Neuronal stem cell (in vitro differentiated cells): Measurements from ENCODE around the gene CYP27B1.

Experiments used
- DNase-seq: peaks from one replicate; pipeline ENCODE4 v3.0.0-alpha.2; 2013; ENCODE audit warnings: low spot score
- H2AFZ ChIP-seq: one replicate; pipeline ENCODE4 v1.6.1; 2013; ENCODE audit warnings: mild to moderate bottlenecking, low read length, inconsistent platforms
- H2AK5ac ChIP-seq: 2 replicates; pipeline ENCODE4 v1.6.1; 2013; ENCODE audit warnings: low read depth, mild to moderate bottlenecking, inconsistent platforms, low read length, moderate library complexity, mixed read lengths
- H2BK120ac ChIP-seq: 2 replicates; pipeline ENCODE4 v1.6.1; 2013; ENCODE audit warnings: low read depth, mild to moderate bottlenecking, inconsistent platforms, low read length, moderate library complexity, mixed read lengths
- H2BK12ac ChIP-seq: one replicate; pipeline ENCODE4 v1.6.1; 2013; ENCODE audit warnings: low read length, inconsistent platforms
- H2BK15ac ChIP-seq: 2 replicates; pipeline ENCODE4 v1.6.1; 2013; ENCODE audit warnings: mild to moderate bottlenecking, low read length, inconsistent platforms, mixed read lengths
- H2BK5ac ChIP-seq: one replicate; pipeline ENCODE4 v1.6.1; 2013; ENCODE audit warnings: inconsistent platforms, mild to moderate bottlenecking, low read length, moderate library complexity
- H3K14ac ChIP-seq: one replicate; pipeline ENCODE4 v1.6.1; 2013; ENCODE audit warnings: low read length, inconsistent platforms
- H3K18ac ChIP-seq: 2 replicates; pipeline ENCODE4 v1.6.1; 2013; ENCODE audit warnings: low read length, inconsistent platforms
- H3K23ac ChIP-seq: 2 replicates; pipeline ENCODE4 v1.6.1; 2013; ENCODE audit warnings: low read depth, mild to moderate bottlenecking, mixed read lengths, low read length, inconsistent platforms; ENCODE audit not compliant: poor library complexity
- H3K27ac ChIP-seq: replicated peaks from 3 replicates; pipeline ENCODE4 v1.5.1; 2013; ENCODE audit warnings: low read length, inconsistent platforms
- H3K27me3 ChIP-seq, 3 experiments: 2 replicates each; pipeline ENCODE4 v1.6.1; 2013; ENCODE audit warnings: low read length in 3 of 3, mild to moderate bottlenecking in 2 of 3, inconsistent platforms in 1 of 3, low read depth in 1 of 3, mixed read lengths in 1 of 3, moderate library complexity in 1 of 3; ENCODE audit not compliant: control insufficient read depth in 3 of 3, insufficient read depth in 3 of 3
- H3K36me3 ChIP-seq, 2 donors: replicated peaks in 1 of 2; 2 replicates each; pipeline ENCODE4 v1.6.1; 2013; ENCODE audit warnings: low read length in 2 of 2; ENCODE audit not compliant: control insufficient read depth in 2 of 2, insufficient read depth in 2 of 2
- H3K4ac ChIP-seq: 2 replicates; pipeline ENCODE4 v1.6.1; 2013; ENCODE audit warnings: inconsistent platforms, mild to moderate bottlenecking, low read length, moderate library complexity
- H3K4me1 ChIP-seq, 2 donors: 1 replicate in 1 of 2; 2 replicates in 1 of 2; pipeline ENCODE4 v1.6.1; 2013; ENCODE audit warnings: low read length in 2 of 2, low read depth in 1 of 2; ENCODE audit not compliant: control insufficient read depth in 2 of 2, insufficient read depth in 1 of 2
- H3K4me2 ChIP-seq: one replicate; pipeline ENCODE4 v1.6.1; 2013; ENCODE audit warnings: mild to moderate bottlenecking, low read length, inconsistent platforms; ENCODE audit not compliant: insufficient read depth, poor library complexity, severe bottlenecking
- H3K4me3 ChIP-seq, 2 donors: 2 replicates each; pipeline ENCODE4 v1.5.1; 2013; ENCODE audit warnings: low read length in 2 of 2, mild to moderate bottlenecking in 2 of 2, inconsistent platforms in 1 of 2, moderate library complexity in 1 of 2
- H3K79me1 ChIP-seq: one replicate; pipeline ENCODE4 v1.6.1; 2013; ENCODE audit warnings: low read depth, mild to moderate bottlenecking, inconsistent platforms, low read length, moderate library complexity
- H3K9ac ChIP-seq: one replicate; pipeline ENCODE4 v1.6.1; 2013; ENCODE audit warnings: mild to moderate bottlenecking, low read depth, low read length, inconsistent platforms; ENCODE audit not compliant: poor library complexity
- H3K9me3 ChIP-seq, 2 donors: replicated peaks in 1 of 2; 2 replicates each; pipeline versions ENCODE3 to v1.6.1; 2013; ENCODE audit warnings: low read length in 2 of 2, mild to moderate bottlenecking in 2 of 2, inconsistent platforms in 1 of 2, low read depth in 1 of 2, mixed read lengths in 1 of 2, moderate library complexity in 1 of 2; ENCODE audit not compliant: control insufficient read depth in 2 of 2, insufficient read depth in 1 of 2
- H4K8ac ChIP-seq: one replicate; pipeline ENCODE4 v1.6.1; 2013; ENCODE audit warnings: low read depth, mild to moderate bottlenecking, inconsistent platforms, low read length, moderate library complexity
- H4K91ac ChIP-seq: one replicate; pipeline ENCODE4 v1.6.1; 2013; ENCODE audit warnings: low read length, low read depth, mild to moderate bottlenecking, inconsistent platforms; ENCODE audit not compliant: poor library complexity
- WGBS, 2 donors: extraction: QIAGEN DNeasy Blood & Tissue Kit; methylation state at CpG; one replicate each; pipeline ENCODE4 v1.1.7; 2013; ENCODE audit warnings: missing lambda C conversion rate in 2 of 2, mixed read lengths in 1 of 2; ENCODE audit not compliant: insufficient read length in 2 of 2, insufficient replicate concordance in 1 of 2; ENCODE audit errors: extremely low coverage in 2 of 2; 5-methylcytosine and 5-hydroxymethylcytosine counted together

The CYP27B1 gene

DNA sequence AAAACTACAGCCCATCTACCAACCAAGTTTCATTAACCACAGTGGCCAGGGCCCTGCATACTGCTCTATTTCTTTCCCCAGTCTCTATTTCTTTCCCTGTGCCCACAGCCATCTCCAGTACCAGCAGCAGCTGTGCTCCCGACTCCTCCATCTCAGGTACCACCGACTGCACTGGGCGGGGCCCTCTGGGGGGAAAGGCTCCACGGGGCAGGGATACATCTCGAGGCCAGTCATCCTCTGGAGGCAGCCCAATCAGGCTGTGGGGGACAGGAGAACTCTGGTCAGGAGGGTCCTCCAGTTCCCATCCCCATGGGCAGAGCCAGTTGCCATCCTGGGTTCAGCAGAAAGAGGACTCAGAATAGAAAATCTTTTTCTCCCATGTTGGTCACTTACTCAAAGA lies 17.8 kb downstream of the CYP27B1 start:
- Histone ChIP-seq H3K14ac (no peak overlapping the region), H3K4me2 (no peak overlapping the region), H3K79me1 (peaks cover 10% of the 10 kb centered on the region), H3K27me3 (no peaks in the 10 kb centered on the region), H3K9ac (no peak overlapping the region), H2BK12ac (no peak overlapping the region), H4K8ac (no peak overlapping the region), H3K18ac (no peak overlapping the region), H2AK5ac (no peak overlapping the region), H2AFZ (no peak overlapping the region), H3K4me3 (no peak overlapping the region), H3K36me3 (peaks cover 26 to 59% of the 10 kb centered on the region in 2 donors), H2BK5ac (no peak overlapping the region), H3K4ac (no peak overlapping the region), H2BK120ac (no peak overlapping the region), H3K23ac (no peak overlapping the region), H2BK15ac (no peak overlapping the region), H3K27ac (no peak overlapping the region), H4K91ac (no peak overlapping the region), H3K4me1 (peaks cover 21 to 37% of the 10 kb centered on the region in 2 donors), H3K9me3 (no peaks in the 10 kb centered on the region)
- DNase-seq = no peak
- WGBS, 2 donors = no CpG with 5 or more reads among the region's 5 CpGs

DNA sequence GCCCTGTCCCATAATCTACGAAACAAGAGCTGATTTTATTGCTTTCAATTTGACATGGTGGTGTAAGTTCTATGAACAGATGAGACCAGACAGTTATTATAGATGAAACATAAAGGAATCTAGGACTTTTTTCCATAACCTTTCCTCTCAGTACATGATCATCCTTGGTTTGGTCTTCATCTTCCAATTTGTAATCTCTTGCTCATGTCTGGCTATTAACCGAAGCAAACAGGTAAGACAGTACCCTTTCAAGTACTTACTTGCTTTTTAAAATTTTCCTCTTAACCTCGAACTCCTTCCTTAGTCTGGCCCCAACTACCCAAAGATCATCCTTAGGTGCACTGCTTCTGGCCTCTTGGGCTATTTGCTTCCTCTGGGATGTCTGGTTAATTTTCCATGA lies 20.9 kb downstream of the CYP27B1 start:
- Histone ChIP-seq H4K8ac (no peak overlapping the region), H2AFZ (no peak overlapping the region), H3K4me1 (peaks cover 8 to 21% of the 10 kb centered on the region in 2 donors), H2AK5ac (no peak overlapping the region), H3K18ac (no peak overlapping the region), H3K79me1 (peaks cover under 1% of the 10 kb centered on the region), H3K27ac (no peak overlapping the region), H3K4me2 (peak overlapping the region; percentile 85), H3K14ac (no peak overlapping the region), H2BK5ac (no peak overlapping the region), H2BK15ac (no peak overlapping the region), H3K9ac (no peak overlapping the region), H3K27me3 (peaks cover 0 to 10% (median 0%) of the 10 kb centered on the region in 3 experiments), H4K91ac (no peak overlapping the region), H3K4ac (no peak overlapping the region), H3K36me3 (peaks cover 25 to 54% of the 10 kb centered on the region in 2 donors), H2BK120ac (no peak overlapping the region), H3K4me3 (peak overlapping the region in 1 of 2 donors; percentile 87), H3K23ac (no peak overlapping the region), H2BK12ac (no peak overlapping the region), H3K9me3 (no peaks in the 10 kb centered on the region)
- no CpG with 5 or more reads among the region's 3 CpGs for WGBS, 2 donors
- no peak for DNase-seq

DNA sequence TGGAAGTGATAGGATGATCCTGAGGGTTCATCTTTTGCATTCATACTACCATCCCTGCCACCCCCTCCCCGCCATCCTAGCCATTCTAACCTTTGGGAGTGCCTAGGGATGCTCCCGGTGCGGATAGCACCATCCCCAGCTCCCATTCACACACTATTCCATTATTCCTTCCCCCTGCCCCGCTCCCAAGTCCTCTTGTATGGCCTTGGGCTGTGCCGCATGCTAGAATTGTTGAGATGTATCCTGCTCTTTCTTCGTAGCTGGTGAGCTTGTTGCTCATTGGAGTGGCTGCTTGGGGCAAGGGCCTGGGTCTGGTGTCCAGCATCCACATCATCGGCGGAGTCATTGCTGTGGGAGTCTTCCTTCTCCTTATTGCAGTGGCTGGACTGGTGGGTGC lies 21.4 kb downstream of the CYP27B1 start:
- H3K4me2 ChIP-seq = peak overlapping the region; percentile 85
- peaks cover 4 to 20% of the 10 kb centered on the region in 2 donors for H3K4me1 ChIP-seq
- H2BK15ac ChIP-seq = no peak overlapping the region
- H2BK120ac ChIP-seq = no peak overlapping the region
- peak overlapping the region; percentile 68 for H3K9ac ChIP-seq
- peak overlapping the region; percentile 90 for H2AFZ ChIP-seq
- WGBS, 2 donors = no CpG with 5 or more reads among the region's 8 CpGs
- H2BK5ac ChIP-seq = no peak overlapping the region
- H3K9me3 ChIP-seq = no peaks in the 10 kb centered on the region
- no peak overlapping the region for H3K14ac ChIP-seq
- peaks cover 0 to 16% (median 0%) of the 10 kb centered on the region in 3 experiments for H3K27me3 ChIP-seq
- peak overlapping the region; percentile 1 for H3K18ac ChIP-seq
- no peak overlapping the region for H2BK12ac ChIP-seq
- H2AK5ac ChIP-seq = peak overlapping the region; percentile 51
- no peaks in the 10 kb centered on the region for H3K79me1 ChIP-seq
- no peak for DNase-seq
- H3K4ac ChIP-seq = no peak overlapping the region
- H4K91ac ChIP-seq = no peak overlapping the region
- peak overlapping the region; percentile 82 to 87 for H3K4me3 ChIP-seq
- H3K36me3 ChIP-seq = peaks cover 21 to 49% of the 10 kb centered on the region in 2 donors
- H3K23ac ChIP-seq = peak overlapping the region; percentile 14
- H3K27ac ChIP-seq = no peak overlapping the region
- H4K8ac ChIP-seq = no peak overlapping the region

DNA sequence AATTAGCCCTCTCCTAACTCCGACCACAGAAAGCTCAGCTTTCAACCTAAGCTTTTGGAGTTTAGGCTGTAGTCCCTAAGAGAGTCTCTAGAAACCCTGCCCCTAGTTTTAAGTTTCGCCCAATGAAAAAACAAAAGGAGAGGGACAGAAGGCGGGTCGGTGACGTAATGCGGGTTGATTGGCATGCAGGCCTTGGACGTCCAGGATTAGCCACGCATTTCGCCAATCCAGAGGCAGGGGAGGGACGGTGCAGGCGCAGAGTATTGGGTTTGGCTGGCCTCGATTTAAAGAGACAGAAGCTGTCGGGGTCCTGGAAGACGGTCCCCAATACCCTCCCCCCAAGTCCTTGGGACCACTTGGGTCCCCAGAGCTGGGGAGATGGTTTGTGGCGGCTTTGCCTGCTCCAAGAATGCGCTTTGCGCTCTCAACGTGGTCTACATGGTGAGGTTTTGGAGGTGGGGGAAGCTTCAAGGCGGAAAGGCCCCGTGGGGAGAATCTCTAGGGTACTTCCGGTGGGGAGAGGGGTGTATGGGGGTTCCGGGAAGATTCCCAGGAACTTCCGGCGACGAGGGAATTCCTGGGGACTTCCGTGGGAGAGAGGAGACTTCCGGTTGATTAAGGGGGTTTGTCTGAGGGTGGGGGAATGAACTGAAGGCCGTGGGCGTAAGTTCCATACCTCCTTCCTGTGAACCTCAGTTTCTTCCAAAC lies 21.9 kb downstream of the CYP27B1 start, which contains the start of gene TSPAN31:
Gene TSPAN31, plus strand, starts transcription at position 263 of the 708 bp plus-strand sequence. Its CDS starts 116 bp downstream, at position 379.
- H3K27me3 ChIP-seq = peaks cover 0 to 21% (median 0%) of the 10 kb centered on the region in 3 experiments
- H3K4me1 ChIP-seq = peaks cover 4 to 21% of the 10 kb centered on the region in 2 donors
- H3K23ac ChIP-seq = peak within 1 kb of the TSS; percentile 14
- H4K8ac ChIP-seq = no peak within 1 kb of the TSS
- peak within 1 kb of the TSS; percentile 51 for H2AK5ac ChIP-seq
- H2AFZ ChIP-seq = peak within 1 kb of the TSS; percentile 90
- H2BK120ac ChIP-seq = no peak within 1 kb of the TSS
- peak within 1 kb of the TSS; percentile 79 for H3K9ac ChIP-seq
- peak within 1 kb of the TSS; percentile 97 for H3K18ac ChIP-seq
- no peaks in the 10 kb centered on the region for H3K79me1 ChIP-seq
- peak within 1 kb of the TSS; percentile 85 for H3K4me2 ChIP-seq
- no peak within 1 kb of the TSS for H2BK15ac ChIP-seq
- peaks cover 18 to 43% of the 10 kb centered on the region in 2 donors for H3K36me3 ChIP-seq
- no peak within 1 kb of the TSS for H3K4ac ChIP-seq
- H2BK12ac ChIP-seq = no peak within 1 kb of the TSS
- DNase-seq = peak; percentile 91
- peak within 1 kb of the TSS; percentile 81 for H3K27ac ChIP-seq
- H2BK5ac ChIP-seq = no peak within 1 kb of the TSS
- peak within 1 kb of the TSS; percentile 82 to 87 for H3K4me3 ChIP-seq
- H3K9me3 ChIP-seq = no peaks in the 10 kb centered on the region
- WGBS, 2 donors = no CpG with 5 or more reads among the region's 29 CpGs
- H4K91ac ChIP-seq = no peak within 1 kb of the TSS
- no peak within 1 kb of the TSS for H3K14ac ChIP-seq
